Kidney epithelial cell (primary cell): ENCODE data around the gene TP53BP1. TPM values are rescaled to one million over a fixed set of nuclear protein-coding genes. Genes with fewer than 3 reads are reported as not detected.

ENCODE experiments used
- DNase-seq: peaks from one replicate; pipeline ENCODE4 v3.0.0-alpha.2; 2010; ENCODE audit warnings: low read depth
- H3K27me3 ChIP-seq: 2 replicates; pipeline ENCODE4 v1.6.0; 2011; ENCODE audit warnings: low read length; ENCODE audit not compliant: control insufficient read depth, insufficient read depth
- H3K36me3 ChIP-seq: 2 replicates; pipeline ENCODE4 v1.5.1; 2011; ENCODE audit warnings: low read length; ENCODE audit not compliant: control insufficient read depth, insufficient read depth
- H3K4me3 ChIP-seq: 2 replicates; pipeline ENCODE4 v1.5.1; 2011; ENCODE audit warnings: low read depth, mild to moderate bottlenecking, control low read depth, low read length
- total RNA-seq: library from RNA; depleted of rRNA; stranded (reverse); fragments of >200 nt; gene quantifications from 2 replicates; pipeline ENCODE4 v1.2.3, GENCODE V29; 2015
- TF ChIP-seq, protein P1 (sequence below): IDR thresholded peaks from 2 replicates; pipeline ENCODE4 v1.5.1; 2011; ENCODE audit warnings: mild to moderate bottlenecking, moderate library complexity, low read length, control low read depth, inconsistent platforms; ENCODE audit not compliant: insufficient read depth, poor library complexity, severe bottlenecking

The TP53BP1 gene
- total RNA-seq, 1 donor from 2014 or later = 34.8 TPM

DNA sequence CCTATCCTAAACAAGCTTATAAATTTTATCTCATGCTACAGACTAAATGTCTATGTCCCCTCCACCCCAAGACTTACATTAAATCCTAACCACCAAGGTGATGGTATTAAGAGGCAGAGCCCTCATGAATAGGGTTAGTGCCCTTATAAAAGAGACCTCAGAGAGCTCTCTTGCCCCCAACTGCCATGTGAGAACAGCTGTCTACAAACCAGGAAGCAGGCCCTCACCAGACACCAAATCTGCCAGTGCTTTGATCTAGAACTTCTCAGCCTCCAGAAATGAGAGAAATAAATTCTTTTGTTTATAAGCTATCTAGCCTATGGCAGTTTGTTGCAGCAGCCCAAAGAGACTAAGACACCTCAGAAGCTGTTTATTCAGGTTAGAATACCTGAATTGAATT, 58.5 kb downstream of the TP53BP1 start:
- no peak for DNase-seq
- peaks cover 2% of the 10 kb centered on the region for H3K36me3 ChIP-seq
- H3K27me3 ChIP-seq = no peaks in the 10 kb centered on the region
- TF ChIP-seq, protein P1, sequence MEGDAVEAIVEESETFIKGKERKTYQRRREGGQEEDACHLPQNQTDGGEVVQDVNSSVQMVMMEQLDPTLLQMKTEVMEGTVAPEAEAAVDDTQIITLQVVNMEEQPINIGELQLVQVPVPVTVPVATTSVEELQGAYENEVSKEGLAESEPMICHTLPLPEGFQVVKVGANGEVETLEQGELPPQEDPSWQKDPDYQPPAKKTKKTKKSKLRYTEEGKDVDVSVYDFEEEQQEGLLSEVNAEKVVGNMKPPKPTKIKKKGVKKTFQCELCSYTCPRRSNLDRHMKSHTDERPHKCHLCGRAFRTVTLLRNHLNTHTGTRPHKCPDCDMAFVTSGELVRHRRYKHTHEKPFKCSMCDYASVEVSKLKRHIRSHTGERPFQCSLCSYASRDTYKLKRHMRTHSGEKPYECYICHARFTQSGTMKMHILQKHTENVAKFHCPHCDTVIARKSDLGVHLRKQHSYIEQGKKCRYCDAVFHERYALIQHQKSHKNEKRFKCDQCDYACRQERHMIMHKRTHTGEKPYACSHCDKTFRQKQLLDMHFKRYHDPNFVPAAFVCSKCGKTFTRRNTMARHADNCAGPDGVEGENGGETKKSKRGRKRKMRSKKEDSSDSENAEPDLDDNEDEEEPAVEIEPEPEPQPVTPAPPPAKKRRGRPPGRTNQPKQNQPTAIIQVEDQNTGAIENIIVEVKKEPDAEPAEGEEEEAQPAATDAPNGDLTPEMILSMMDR = no peak
- H3K4me3 ChIP-seq = no peak overlapping the region

DNA sequence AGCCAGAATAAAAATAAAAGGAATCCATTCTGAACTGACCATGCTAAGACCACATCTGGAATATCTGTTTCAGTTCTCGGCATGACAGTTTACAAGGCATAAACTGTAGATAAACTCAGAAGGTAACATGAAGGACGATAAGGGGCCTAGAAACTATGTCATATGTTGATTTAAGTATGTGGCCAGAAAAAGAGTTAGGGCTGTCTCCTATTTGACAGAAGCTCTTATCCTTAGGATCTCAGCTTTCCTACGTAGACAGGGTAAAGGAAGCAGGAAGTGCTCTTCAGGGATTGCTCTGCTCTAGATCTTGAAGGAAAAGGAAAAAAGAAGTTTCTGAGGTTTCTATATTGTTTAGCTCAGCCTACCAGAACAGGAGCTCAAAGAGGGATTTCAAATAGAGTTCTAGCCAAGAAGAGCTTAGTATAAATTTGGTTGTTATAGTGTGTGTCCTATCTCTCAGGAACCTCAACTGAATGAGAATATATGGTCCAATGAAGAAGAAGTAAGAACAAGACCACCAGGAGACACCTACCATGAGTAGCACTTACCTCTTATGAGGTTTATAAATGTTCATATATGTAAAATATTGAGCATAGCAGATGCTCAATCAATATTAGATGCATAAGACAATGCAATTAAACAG, 59.2 kb downstream of the TP53BP1 start:
- Histone ChIP-seq H3K36me3 (peaks cover 2% of the 10 kb centered on the region), H3K4me3 (no peak overlapping the region), H3K27me3 (no peaks in the 10 kb centered on the region)
- TF ChIP-seq, protein P1 = no peak
- DNase-seq = no peak

DNA sequence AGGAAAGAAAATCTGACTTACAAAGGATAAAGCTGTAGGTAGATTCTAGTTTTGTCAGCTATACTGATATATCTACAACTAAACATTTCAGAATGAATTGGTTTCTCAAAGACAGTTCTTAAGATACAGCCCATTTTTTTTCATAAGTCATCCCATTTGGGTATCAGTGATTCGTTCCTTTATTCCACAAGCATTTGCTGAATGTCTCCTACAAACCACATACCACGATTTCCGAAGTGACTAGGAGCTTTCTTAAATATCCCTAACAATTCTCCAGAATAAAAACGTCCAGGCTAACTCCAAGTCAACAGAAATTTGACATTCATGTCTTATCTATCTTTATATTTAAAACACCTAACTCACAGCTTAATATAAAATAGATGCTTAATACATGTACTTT, 59.8 kb downstream of the TP53BP1 start:
- H3K27me3 ChIP-seq = no peaks in the 10 kb centered on the region
- no peak overlapping the region for H3K4me3 ChIP-seq
- no peak for DNase-seq
- TF ChIP-seq, protein P1 = no peak
- peaks cover 2% of the 10 kb centered on the region for H3K36me3 ChIP-seq

DNA sequence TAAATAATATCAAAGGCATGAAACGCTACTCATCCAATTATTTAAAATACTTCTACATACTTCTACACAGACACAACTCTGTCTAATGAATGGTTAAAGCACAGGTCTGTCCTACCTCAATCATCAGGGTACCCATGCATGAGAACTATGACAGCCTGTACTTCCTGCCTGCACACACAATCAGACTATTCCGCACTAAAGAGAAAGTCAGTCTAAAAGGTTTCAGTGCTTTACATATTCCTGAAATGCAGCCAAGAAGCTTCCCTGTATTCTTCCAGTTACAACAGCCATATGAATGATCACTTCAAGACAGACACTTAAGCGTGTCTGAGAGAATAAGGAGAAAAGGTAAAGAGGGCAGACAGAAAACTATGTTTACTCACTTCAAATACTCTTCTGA, 63.3 kb downstream of the TP53BP1 start:
- Histone ChIP-seq H3K4me3 (no peak overlapping the region), H3K36me3 (no peaks in the 10 kb centered on the region), H3K27me3 (no peaks in the 10 kb centered on the region)
- TF ChIP-seq, protein P1 = no peak
- DNase-seq = no peak

- Histone ChIP-seq H3K36me3 (no peaks in the 10 kb centered on the region), H3K4me3 (no peak overlapping the region), H3K27me3 (no peaks in the 10 kb centered on the region)
- TF ChIP-seq, protein P1 = no peak
- DNase-seq = no peak
Measured at GRCh38 chr15:43423793-43424192, 69.2 kb downstream of the TP53BP1 start.

GRCh38 chr15:43420876-43421275, 72.1 kb downstream of the TP53BP1 start:
- no peaks in the 10 kb centered on the region for H3K36me3 ChIP-seq
- H3K27me3 ChIP-seq = no peaks in the 10 kb centered on the region
- TF ChIP-seq, protein P1 = no peak
- DNase-seq = no peak
- no peak overlapping the region for H3K4me3 ChIP-seq
